GM21515 (cell line): ENCODE results near the gene ALOXE3.
"Not testable (repeated sequence)": the region's sequence is repeated elsewhere in the genome, so short reads cannot be mapped to it uniquely, and the experiment has no call there.

ENCODE experiments used
- ATAC-seq: cut with Tn5 transposase; IDR thresholded peaks from one replicate; pipeline ENCODE4 v1.9.1; 2021; ENCODE audit not compliant: unreplicated experiment

ALOXE3 gene

GRCh38 chr17:8122924-8123694, 4.8 kb upstream of the ALOXE3 start:
- ATAC-seq = no peak

- no peak for ATAC-seq
These were observed 4.2 kb upstream of the ALOXE3 start for GRCh38 chr17:8122422-8122923.

GRCh38 chr17:8121681-8122421, 3.5 kb upstream of the ALOXE3 start:
- ATAC-seq = no peak

- no peak for ATAC-seq
These were observed 3.0 kb upstream of the ALOXE3 start for GRCh38 chr17:8121407-8121680.

- no peak for ATAC-seq
These were observed 2.4 kb upstream of the ALOXE3 start for GRCh38 chr17:8120520-8121406.

- peak; percentile 36 for ATAC-seq
These were observed 1.5 kb upstream of the ALOXE3 start for GRCh38 chr17:8119581-8120519.

GRCh38 chr17:8118769-8119580, 661 bp upstream of the ALOXE3 start:
- peak; percentile 34 for ATAC-seq

- no peak for ATAC-seq
These were observed 841 bp downstream of the ALOXE3 start for GRCh38 chr17:8117367-8117979.

- no peak for ATAC-seq
These were observed 1.5 kb downstream of the ALOXE3 start for GRCh38 chr17:8116776-8117175.

- ATAC-seq = no peak
These were observed 7.4 kb downstream of the ALOXE3 start for GRCh38 chr17:8110907-8111306.

- no peak for ATAC-seq
These were observed 7.9 kb downstream of the ALOXE3 start for GRCh38 chr17:8110456-8110804.

- peak; percentile 69 for ATAC-seq
These were observed 8.5 kb downstream of the ALOXE3 start for GRCh38 chr17:8109661-8110455.

GRCh38 chr17:8108972-8109660, 9.2 kb downstream of the ALOXE3 start:
- ATAC-seq = no peak

GRCh38 chr17:8106980-8107379, 11.3 kb downstream of the ALOXE3 start:
- ATAC-seq = not testable (repeated sequence)

- no peak for ATAC-seq
These were observed 12.3 kb downstream of the ALOXE3 start for GRCh38 chr17:8105957-8106398.

- ATAC-seq = no peak
These were observed 13.4 kb downstream of the ALOXE3 start for GRCh38 chr17:8104911-8105310.

GRCh38 chr17:8103549-8103948, 14.8 kb downstream of the ALOXE3 start:
- no peak for ATAC-seq

- no peak for ATAC-seq
These were observed 16.6 kb downstream of the ALOXE3 start for GRCh38 chr17:8101721-8102120.
